SK-MEL-5 (cell line): ENCODE results near the gene CD93. TPM values are rescaled to one million over a fixed set of nuclear protein-coding genes. Genes with fewer than 3 reads are reported as not detected.

Source experiments
- DNase-seq: peaks from one replicate; pipeline ENCODE4 v3.0.0-alpha.2; 2016; ENCODE audit warnings: low read depth, low spot score
- in situ Hi-C: cut with HindIII; loops from 2 replicates; pipeline ENCODE4 v1.10.0; 2016; ENCODE audit warnings: low sequenced_read_pairs, high pct_unique_total_duplicates, low pct_unique_long_range_greater_than_20kb
- total RNA-seq: library from RNA; depleted of rRNA; stranded (reverse); fragments of >200 nt; shearing (Covaris generic); gene quantifications from 2 replicates; pipeline ENCODE4 v1.2.3, GENCODE V29; 2014

CD93 gene
- total RNA-seq, 1 experiment from 2014 or later: not detected

DNA sequence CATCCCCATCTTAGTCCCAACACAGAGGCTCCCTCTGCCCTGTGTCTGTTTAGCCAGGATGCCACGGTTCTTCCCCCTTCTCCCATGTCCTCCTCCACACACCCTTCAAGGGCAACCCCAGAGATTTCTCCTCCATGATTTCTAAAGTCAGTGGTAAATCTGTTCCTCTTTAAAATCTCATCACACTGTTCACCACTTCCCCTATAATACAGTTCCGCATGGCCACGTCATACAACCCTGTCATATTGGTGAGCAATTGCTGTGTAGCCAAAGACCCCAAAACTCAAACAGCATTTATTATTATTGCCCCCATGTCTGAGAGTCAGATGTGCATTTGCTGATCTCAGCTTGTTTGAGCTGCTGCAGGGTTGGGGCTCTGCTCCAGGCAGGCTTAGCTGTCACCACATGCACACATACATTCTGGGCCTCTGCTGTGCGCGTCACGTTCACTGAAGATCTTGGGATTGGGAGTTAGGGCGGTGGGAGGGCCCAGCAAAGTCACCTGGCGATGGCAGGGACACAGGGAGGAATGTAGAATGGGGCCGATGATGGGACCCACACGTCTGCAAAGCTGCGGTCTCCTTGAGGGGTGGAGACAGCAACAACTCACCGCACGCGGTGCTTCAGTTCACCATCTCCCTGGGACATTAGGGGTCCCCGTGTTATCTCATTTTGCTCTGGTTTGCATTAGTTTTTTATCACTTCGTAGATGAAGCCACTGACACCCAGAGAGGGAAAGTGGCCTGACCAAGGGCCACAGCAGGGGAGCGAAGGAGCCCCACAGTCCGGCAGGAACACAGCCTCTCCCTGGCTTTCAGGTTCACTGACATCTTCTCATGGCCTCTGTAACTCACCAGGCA, 36.9 kb upstream of the CD93 start:
- DNase-seq: no peak
- in situ Hi-C loops: no loop called here

- DNase-seq: no peak
- in situ Hi-C loops: no loop called here
Observed at GRCh38 chr20:23122321-23122720, 36.2 kb upstream of the CD93 start.

- DNase-seq: no peak
- in situ Hi-C loops: no loop called here
Observed at GRCh38 chr20:23121751-23122320, 35.7 kb upstream of the CD93 start.

DNA sequence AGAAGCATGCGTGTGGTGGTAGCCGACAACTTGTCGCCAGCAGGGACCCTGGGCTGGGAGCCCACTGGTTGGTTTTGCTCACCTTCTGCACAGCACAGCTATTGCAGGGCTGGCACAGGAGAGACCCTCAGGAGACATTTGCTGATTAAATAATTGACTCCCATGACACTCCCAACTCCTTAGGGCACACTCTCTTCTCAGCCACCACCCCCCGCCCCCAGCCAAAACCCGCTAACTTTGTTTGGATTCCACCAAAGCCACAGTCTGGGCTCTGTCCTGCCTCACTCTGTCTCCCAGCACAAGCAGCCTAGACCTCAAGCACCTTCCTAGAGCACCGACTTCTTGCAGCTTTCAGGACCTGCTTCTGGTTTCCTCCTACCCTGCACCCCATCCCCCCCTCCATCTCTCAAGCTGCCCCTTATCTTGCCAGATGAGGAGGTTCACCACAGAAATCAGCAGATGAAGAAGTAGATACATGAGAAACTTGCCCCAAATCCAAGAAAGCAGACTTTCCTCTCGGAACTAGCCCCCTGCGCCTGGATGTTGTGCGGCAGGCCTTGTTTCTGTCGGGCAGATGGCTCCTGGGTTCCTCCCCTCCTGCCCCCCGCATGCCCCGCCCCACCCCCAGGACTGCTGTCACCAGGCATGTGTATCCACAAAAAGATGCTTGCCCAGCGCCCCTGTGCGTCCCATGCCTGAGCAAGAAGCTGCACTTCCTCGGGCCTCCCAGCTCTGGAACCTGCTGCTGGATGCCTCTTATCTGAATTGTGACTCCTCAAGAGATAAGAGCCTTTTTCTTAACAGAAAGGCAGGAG, 35.0 kb upstream of the CD93 start:
- in situ Hi-C loops: no loop called here

DNA sequence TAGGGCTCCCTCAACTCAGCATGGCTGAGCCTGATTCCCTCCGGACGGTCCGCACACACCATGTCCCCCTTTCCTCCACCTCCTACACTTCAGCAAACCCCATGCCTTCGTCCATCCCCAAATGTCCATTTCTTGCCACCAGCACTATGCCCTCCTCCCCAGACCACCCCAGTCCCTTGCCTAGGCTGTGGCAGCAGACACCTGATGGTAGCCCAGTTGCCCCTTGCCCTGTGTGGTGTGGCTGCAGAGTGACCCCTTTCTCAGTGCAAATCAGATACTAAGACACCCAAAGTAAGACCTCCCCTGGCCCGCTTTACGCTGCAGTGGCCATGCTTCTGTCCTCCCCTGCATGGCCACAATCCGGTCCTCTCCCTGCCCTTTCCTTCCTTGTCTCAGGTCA, 34.1 kb upstream of the CD93 start:
- in situ Hi-C loops: no loop called here
- DNase-seq: no peak

More for the DNA sequence above, 35.0 kb upstream of the CD93 start:
- no peak for DNase-seq

- DNase-seq: no peak
- in situ Hi-C loops: no loop called here
Observed at GRCh38 chr20:23119456-23120216, 33.5 kb upstream of the CD93 start.

DNA sequence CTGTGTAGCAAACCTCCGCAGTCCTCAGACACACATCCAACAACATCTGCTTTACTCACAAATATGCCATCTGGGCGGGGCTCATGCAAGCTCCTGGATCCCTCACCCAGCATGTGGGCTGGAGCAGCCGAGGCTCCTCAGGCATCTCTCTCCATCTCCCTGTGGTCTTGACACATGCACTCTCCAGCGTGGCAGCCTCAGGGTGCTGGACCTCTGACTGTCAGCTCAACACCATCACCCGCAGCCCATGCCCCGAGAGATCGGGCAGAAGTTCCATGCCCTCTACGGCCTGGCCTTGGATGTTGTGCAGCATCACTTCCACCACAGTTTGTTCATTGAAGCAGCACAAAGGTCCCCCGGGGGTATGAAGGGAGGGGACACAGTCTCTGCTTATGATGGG, 32.6 kb upstream of the CD93 start:
- in situ Hi-C loops: no loop called here

GRCh38 chr20:23118144-23118543, 32.0 kb upstream of the CD93 start:
- DNase-seq: no peak
- in situ Hi-C loops: no loop called here

More for the DNA sequence above, 32.6 kb upstream of the CD93 start:
- DNase-seq: no peak

GRCh38 chr20:23117738-23118137, 31.6 kb upstream of the CD93 start:
- DNase-seq: no peak
- in situ Hi-C loops: no loop called here

- in situ Hi-C loops: no loop called here
- DNase-seq: no peak
Observed at GRCh38 chr20:23116311-23117089, 30.4 kb upstream of the CD93 start.

- DNase-seq: no peak
Observed at GRCh38 chr20:23115822-23116221, 29.7 kb upstream of the CD93 start.

GRCh38 chr20:23114448-23115082, 28.4 kb upstream of the CD93 start:
- no peak for DNase-seq
- in situ Hi-C loops: no loop called here

More at GRCh38 chr20:23115822-23116221, 29.7 kb upstream of the CD93 start:
- in situ Hi-C loops: no loop called here

DNA sequence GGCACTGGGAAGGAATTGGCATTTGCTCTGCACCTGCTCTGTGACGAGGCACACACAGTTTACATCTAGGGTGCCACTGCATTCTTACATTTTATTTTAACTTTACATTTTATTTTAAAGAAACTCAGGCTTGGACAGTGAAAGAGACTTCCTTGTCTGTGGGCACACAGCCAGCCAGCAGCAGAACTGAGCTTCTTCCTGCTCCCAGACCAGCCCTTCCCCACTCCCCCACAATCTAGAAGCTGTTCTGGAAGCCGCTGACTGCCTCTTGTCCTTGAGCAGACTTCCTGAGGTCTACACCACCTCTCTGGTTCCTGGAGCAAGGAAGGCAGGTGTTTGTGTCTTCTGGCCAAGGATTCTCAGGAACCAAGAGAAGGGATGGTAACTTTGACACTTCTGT, 27.9 kb upstream of the CD93 start:
- DNase-seq: no peak
- in situ Hi-C loops: no loop called here

GRCh38 chr20:23112595-23112994, 26.5 kb upstream of the CD93 start:
- no peak for DNase-seq
- in situ Hi-C loops: no loop called here

GRCh38 chr20:23111944-23112342, 25.8 kb upstream of the CD93 start:
- no peak for DNase-seq
- in situ Hi-C loops: no loop called here

DNA sequence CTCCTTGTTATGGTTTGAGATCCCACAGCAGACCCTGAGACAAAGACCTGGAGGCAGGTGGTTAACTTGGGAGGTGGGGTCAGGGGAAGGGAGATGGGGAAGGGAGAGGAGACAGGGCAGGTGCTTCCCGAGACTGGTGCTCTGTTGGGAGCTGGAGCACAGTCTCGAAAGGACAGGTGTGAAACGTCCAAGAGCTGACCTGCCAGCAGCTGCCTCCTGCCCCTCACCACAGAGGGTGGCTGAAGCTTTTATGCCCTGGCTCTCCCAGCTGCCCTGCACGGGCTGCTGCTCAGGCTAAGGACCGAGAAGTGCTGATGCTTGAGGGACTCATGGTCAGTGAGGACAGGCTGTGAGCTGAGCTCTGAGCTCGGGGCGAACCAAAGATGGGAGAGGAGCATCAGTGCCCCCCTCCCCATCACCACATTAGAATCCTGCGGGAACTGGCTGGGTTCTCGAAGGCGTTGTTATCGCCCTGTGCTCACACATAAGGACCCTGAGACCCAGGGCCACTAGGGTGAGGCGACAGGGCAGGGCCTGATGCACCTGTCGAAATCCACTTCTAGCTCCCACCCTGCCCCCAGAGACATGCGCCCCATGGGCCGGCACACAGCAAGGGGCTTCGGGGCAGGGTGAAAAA, 25.3 kb upstream of the CD93 start:
- DNase-seq: no peak
- in situ Hi-C loops: no loop called here
